Cerebellar nuclear complex (tissue), 1 donor: ENCODE results near the gene THUMPD2.
"Not testable (repeated sequence)": the region's sequence is repeated elsewhere in the genome, so short reads cannot be mapped to it uniquely, and the experiment has no call there.

Experiments used
- DNase-seq, 2 experiments: peaks; one replicate each; lab custom pipeline; 2025; lab: John Stamatoyannopoulos, UW

THUMPD2 gene

DNA sequence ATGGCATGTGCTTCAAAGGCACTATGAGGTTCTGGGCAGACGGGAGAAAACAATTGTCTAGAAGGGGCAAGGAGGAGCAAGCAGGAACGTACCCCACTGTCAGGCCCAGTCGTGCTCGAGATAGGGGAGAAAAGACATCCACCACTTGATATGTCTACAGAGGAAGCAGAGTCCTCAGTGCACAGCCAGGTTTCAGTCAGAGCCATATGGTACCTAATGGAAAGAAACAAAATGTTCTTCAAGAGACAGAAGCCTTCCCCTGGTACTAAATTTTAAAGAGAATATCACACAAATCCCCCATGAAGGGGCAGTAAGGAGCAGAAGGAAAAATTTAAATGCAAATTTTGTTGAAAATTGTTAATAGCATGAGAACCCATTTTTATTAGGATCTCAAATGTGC lies 21.9 kb downstream of the THUMPD2 start:
- peak in 1 of 2 experiments; percentile 24 for DNase-seq

DNA sequence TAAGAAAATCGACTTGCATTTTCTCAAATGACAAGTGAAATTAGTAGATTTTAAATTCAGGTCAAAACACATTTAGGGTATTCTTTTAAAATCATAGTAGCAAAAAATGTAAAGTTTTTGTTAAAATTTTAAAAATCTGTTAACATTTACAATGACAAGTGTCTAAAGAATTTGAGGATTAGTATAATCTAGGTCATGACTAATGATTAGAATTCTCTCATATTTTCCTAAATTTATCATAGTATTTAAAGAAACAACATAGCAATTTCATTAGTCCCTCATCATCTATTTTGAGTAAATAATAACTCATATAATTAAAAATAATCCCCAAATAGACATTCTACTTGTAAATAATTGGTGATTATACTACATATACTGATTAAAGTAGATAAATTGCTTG lies 23.6 kb downstream of the THUMPD2 start:
- no peak for DNase-seq

DNA sequence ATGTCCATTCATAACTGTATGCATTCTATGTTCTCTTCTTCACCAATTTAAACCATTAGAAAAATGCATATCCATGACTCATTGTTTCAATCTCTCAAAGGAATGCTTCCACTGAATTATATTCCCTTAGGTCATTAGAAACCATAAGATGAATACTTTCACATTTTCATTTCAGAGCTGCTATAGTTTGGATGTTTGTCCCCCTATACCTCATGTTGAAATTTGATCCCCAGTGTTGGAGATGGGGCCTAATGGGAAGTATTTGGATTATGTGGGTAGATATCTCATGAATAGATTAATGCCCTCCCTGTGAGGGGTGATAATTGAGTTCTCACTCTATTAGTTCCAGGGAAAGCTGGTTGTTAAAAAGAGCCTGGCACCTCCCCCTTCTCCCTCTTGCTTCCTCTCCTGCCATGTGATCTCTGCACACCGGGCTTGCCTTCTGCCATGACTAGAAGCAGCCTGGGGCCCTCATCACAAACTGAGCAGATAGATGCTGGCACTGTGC lies 35.7 kb downstream of the THUMPD2 start:
- DNase-seq = peak in 1 of 2 experiments; percentile 16

DNA sequence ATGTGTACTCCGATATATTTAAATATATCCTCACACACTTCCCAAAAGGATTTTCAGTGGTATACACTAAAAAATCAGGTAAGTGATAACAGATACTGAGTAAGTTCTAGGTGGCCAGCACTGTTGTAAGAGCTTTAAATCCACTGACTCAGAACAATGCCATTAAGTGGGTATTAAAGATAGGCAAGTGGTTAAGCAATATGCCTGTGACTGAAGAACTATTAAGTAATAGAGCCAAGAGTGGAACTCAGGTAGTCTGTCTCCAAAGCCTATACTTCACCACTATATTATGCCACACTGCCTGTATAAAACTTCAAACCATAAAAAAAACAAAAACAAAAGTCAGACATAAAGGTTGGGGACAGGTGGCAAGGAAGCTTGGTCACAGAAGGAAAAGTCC lies 37.2 kb downstream of the THUMPD2 start:
- no peak for DNase-seq

DNA sequence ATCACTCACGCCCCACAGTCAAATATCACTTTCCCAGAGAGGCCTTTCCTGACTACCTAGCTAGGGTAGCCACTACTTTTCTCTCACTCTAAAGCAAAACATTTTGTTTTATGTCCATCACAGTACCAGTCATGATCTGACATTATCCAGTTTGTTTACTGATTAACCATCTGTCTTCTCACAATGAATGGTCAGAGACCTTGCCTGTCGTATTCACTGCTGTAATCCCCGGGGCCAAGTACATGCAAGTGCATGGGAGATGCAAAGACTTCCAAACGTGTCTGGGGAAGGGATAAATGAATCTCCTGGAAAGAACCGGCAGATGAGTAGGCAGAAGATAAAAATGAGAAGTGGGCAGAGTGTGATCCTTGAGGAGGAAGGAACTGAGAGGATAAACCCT lies 39.7 kb downstream of the THUMPD2 start:
- DNase-seq = no peak

DNA sequence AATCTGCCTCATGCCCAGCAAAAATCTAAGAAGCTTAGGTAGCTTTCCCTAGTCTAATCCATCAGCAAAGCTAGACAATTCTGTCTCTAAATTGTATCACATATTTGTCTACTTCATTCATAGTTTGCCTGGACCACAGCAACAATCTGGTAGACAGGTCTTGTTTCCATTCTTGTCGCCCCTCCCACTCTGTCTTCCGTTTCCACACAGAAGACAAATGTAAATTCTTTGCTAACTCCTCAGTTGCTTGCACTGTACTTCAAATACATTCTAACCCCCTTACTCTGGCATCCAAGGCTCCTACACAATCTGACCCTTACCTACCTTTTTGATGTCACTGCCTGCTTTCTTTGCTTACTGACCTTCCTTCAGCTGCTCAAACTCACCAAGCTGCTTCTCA lies 40.1 kb downstream of the THUMPD2 start:
- no peak for DNase-seq

DNA sequence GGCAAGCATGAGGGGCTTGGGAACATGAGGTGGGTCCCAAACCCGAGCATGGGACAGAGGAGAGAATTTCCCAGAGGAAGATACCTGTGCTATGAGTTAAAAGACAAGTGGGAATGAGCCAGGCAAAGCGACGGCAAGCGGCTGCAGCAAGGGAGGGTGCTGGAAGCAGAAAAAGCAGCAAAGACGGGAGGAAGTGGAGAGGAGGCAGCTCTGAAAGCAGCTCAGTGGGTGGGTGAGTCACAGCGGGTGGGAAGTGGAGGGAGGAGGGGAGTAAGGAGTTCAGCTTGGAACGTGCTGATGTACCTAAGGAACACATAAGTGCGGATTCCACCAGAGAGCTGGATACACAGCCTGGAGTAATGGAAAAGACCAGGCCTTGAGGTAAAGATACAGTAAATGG lies 41.4 kb downstream of the THUMPD2 start:
- DNase-seq = no peak

DNA sequence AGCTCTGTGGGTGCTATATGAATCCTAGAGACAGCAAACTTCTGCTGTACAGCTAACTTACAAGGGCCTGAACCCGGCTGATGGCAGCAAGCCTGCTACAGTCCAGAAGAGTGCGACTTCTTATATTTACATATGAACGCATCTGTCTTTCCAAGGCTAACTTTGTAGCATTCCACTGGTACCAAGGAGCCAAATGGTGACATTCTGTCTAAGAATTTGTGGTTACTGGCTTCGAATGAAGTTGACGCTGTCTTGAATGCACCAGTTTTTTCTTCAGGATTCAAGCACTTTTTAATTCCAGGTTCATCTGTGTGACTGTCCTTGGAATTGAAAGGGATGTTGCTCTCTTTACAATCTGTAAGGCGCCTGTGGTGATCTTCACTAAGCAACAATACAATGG lies 42.4 kb downstream of the THUMPD2 start:
- no peak for DNase-seq

DNA sequence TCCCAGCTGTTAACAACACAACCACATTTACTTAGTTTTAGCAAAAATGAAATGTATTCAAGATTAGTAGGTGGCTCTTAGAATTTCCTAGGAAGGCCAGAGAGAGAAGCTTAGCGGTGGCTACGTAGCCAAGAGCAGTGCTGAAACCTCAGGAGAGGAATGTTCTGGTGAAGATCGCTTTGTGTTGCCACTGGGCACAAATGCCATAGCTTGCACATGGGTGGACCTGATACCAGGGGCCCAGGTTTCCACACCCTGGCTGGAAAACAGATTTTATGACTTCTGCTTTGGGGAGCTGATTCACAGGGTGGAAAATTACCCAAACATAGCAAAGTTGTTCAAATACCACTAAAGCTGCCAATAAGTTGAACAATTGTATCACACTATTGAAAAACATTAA lies 43.4 kb downstream of the THUMPD2 start:
- no peak for DNase-seq

DNA sequence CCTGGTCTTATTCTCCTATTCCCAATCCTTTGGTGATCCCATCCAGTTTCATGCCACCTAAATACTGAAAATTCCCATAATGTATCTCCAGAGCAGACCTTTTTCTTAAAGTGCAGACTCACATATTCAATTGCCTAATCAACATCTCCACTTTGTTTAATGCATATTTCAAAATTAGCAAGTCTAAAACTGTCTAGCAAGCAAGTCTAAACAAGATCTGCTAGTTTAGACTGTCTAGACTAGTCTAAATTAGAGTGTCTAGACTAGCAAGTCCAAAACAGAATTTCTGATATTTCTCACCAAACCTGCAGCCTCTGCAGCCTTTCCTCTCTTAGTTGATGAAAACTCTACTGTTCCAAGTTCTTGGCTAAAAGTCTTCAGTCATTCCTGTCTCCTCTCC lies 44.6 kb downstream of the THUMPD2 start:
- no peak for DNase-seq

DNA sequence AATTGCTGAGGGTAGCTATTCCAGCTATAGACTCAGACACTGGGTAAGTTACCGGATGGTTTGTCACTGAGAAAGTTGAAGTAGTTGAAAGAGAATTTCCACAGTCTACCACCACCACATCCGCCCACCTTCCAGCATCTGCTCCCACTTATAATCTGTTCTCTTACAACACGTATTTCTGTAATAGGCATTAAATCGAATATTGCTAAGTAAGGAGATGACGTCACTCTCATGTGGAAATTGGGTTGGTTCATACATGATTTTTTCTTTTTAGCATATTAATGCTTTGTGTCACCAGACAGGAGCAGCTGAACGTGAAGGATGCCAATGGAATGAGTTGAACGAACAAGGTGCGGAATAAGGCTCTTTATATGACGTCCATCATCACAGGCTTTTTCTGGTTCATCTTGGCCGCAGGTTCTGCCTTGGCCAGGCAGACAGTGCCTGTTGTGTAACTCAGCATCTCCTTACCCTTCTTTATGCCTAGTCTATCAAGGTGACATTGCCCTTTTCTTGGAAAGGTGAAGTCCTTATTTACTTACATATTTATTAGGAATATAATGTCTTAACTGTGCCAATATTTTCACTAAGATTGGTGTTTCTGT lies 45.9 kb downstream of the THUMPD2 start:
- DNase-seq = no peak

DNA sequence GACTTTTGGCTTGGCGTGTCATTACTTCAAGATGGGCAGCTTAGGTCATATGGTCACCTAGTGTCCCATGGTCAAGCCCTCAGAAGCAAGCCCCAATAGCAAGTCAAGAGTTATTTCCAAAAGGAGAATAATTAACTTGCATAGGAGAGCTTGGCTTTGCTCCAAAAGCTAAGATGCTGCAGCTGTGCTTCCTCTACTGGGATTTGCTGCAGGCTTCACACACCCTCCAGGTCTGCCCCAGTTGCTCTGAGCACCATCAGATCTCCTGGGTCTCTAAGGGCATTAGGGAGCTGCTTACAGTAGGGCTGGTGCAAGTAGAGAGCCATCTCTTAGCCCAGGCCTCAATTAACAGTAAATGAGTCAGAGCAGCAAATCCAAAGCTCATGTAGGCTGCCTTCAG lies 46.6 kb downstream of the THUMPD2 start:
- DNase-seq = no peak

DNA sequence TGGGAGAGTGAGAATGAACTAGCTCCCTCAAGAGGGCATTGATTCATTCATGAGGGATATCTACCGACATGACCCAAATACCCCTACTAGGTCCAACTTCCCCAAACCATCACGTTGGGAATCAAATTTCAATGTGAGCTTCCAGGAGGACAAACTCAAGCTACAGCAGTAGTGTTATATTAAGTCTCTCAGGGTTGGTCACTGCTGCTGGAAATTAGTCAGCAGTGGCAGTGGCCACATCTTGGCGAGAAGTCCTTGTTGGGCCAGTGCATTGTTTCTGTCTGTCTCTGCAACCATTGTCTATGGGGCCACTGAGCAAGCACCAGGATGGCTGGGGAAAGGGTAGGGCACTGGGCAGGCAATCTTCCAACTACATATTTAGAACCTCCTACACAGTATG lies 47.5 kb downstream of the THUMPD2 start:
- DNase-seq = no peak

DNA sequence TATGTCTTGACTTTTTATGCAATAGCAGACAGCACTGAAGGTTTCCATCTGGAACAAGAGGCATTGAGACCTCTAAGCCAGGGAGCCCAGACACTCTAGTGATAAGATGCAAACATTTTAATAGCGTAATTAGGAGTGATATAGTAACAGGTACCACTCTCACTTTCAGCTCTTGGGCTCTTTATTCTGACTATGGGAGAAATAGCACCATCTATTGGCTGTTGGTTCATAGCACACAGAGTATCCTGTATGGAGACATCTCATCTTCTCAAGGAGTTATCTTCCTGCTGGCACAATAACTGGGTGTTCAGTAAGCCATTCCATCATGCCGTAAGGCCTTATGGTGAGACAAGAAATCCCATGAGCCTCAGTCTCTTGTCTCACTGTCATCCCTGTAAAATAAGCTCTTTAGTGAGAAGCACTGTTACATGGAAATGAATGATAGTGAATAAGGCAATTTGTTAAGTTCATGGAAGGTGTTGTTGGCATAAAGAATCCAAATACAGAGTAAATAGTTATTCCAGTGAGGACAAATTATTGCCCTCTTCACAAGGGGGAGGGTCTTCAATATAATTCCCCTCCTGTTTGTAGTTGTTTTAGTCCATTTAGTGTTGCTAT lies 48.3 kb downstream of the THUMPD2 start:
- no peak for DNase-seq

DNA sequence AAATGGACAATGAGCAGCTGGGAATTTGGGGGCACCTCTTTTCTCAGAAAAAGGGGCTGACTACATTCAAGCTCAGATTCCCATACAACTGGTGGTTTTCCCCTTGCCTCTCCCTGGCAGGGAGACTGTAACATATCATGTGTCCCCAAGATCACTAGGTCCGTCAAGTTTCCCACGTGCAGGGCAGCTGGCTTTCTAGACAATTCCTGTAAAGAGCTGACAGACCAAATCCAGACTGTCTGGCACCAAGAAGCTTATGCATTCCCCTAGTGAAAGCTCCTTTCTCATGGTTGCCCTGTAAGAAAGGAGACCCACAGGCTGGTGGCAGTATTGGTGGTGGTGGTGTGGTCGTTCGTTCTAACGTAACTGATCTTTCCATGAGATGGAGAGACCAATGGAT lies 48.8 kb downstream of the THUMPD2 start:
- no peak for DNase-seq

DNA sequence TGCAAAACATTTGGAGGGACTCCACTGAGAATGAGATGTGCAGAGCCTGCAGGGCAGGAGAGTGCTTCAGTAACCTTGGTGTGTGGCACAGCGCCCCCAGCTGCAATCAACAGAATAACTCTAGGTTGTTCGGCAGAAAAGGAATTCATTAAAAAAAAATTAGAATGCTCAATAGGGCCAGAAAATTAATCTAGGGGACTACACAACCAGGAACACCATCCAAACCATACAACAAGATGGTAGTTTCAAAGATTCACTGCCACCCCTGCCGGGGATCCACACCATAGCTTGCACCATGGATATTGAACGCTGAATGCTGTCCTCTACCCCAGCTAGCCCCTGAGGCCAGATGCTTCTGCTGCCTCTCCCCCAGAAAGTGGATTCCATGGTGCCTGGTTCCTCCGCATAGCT lies 50.1 kb downstream of the THUMPD2 start:
- no peak for DNase-seq

DNA sequence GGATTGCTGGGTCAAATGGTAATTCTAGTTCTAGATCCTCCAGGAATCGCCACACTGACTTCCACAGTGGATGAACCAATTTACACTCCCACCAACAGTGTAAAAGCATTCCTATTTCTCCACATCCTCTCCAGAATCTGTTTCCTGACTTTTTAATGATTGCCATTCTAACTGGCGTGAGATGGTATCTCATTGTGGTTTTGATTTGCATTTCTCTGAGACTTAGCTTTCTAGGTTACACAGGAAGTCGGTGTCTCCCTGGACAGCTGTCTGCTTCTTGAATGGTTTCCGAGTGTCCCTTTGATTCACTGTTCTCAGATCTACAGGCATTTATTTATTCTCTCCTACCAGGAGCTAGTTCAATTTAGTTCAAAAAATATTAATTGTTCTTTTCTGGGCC lies 51.0 kb downstream of the THUMPD2 start:
- DNase-seq = not testable (repeated sequence)

DNA sequence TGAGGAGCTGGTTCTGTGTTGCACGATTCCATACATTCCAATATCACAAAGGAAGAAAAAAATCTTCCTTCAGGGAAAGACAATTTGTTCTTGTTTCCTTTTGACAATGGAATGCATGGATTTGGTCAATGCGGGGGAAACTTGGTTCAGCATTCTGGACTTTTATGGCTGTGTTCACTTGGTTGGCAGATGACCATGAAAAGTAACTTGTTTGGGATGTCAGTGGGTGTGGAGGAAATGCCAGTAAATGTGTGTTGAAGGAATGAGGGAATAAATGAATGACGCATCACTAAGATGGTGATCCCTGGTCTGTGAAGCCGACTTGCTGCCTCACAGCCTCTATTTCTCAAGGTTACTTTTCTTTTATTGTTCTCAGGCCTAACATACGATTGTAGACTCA lies 53.7 kb downstream of the THUMPD2 start:
- DNase-seq = no peak

DNA sequence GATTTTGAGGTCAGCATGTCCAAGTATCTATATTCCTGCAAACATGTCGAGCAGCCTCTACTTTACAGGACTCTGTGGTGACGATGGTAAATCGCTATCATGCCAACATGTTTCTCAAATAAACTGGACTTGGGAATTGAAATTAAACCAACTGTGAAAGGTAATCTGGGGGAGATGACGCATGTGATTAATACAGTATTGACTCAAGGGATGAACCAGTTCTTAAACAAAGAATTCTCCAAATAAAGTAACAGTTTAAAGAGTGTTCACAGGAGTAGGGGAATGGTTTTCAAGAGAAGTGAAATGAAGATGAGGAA lies 54.3 kb downstream of the THUMPD2 start:
- DNase-seq = no peak

DNA sequence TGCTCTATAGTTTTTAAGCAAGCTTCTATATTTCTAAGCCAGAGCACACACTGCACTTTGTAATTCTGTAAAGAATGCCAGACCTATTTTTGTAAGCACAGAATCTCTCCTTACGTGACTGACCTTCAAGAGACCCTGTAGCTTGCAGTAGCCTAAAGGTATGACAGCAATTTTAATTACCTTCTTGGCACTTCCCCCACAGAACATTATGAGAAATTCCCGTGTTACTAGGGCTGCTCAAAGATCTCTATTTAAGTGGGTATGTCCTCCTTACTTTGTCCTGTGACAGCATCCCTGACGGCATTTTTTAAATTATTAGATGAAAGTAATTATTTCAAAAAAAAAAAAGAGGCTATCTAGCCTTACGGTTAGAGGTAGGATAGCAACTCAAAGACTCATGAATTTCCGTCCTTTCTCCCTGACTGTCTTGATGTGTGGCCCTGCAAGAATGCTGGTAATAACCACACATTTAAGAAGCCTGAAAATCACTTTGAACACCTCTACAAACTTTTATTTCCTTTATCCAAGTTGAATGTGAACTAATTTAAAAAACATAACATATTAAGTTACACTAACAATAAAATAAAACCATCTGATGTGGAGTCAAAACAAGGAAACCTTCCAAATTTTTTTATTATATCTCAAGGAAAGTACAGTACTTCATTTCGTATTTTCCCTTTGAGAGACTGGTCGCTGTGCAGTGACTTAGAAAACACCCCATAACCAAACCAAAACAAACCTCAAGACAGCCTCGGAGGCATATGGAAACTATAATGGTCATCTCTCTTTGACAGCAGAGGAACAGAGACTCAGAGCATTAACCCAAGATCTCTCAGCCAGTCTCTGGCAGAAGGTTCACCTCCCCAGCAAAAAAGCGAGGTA lies 54.9 kb downstream of the THUMPD2 start:
- DNase-seq = no peak

DNA sequence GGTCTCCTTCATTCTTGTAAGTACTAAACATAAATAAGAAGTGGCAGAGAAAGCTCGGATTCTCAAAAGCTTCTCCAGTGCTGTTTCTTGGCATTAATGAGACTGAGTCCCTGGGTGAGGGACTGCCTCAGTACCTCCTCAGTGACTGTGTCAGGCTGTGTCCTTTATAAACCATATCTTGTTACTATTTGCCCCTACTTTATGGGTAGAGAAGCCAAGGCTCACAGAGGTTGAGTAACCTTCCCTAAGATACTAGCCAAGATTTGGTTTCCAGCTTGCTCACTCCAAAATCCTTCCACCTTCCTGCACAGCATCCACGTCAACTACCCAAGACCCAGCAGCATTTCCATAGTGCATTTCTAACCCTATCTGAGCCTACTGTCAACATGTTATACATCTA lies 55.6 kb downstream of the THUMPD2 start:
- no peak for DNase-seq

DNA sequence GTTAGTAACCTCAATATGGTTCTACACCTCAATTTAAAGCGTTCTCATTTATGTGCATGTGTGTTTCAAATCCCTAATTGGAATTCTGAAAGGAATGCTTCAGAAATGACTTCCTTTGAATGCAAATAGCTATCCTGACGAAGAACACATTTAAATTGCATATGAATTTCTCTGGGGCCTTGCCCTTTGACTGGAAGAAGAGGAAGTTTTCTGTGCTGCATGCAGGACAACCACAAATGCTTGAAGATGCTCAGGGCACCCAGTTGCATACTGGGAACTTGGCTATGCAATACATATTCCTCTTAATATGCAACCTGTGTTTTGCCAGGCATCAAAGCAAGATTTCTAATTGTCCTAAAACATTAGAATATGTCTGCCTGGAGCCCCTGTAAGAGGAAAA lies 58.1 kb downstream of the THUMPD2 start:
- no peak for DNase-seq

DNA sequence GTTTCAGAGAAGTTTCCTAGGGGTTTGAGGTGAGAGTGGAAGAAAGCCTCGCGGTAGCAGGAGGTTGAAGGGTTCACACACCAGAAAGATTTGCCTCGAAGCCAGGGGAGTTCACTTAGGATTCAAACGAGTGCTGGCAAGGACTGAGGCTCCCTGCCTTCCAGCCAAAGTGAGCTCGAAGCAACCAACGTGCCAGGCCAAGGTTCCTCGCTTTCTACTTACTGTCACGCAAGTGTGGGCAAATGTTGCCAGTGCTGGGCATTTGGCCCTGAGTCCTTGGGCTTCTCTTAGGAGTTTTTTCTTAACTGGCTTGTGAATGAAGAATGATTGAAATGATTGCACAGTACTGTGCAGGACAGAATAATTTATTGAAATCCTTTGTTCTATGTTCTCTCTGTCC lies 59.7 kb downstream of the THUMPD2 start:
- DNase-seq = no peak
